ENCODE measurements around the gene AFF4. TPM values are rescaled to one million over a fixed set of nuclear protein-coding genes. Genes with fewer than 3 reads are reported as not detected.

AFF4 gene
- total and polyA plus RNA-seq, 2 experiments from 2014 or later, result 31.3 to 46.3 TPM

GRCh38 chr5:132887283-132887682 lies 76.2 kb downstream of the AFF4 start:
- Mint-ChIP-seq H3K36me3 (ENCODE audit: low read depth) (peaks cover 66% of the 10 kb centered on the region), H3K9me3 (no peaks in the 10 kb centered on the region), H3K27me3 (ENCODE audit: insufficient read depth, low read depth, poor library complexity) (no peaks in the 10 kb centered on the region), H3K27ac (no peak overlapping the region), H3K4me3 (no peak overlapping the region), H3K4me1 (no peaks in the 10 kb centered on the region)
- no peak for TF ChIP-seq STAT1 (IDR thresholded peaks at IDR 0.05; ENCODE audit: unreplicated experiment)
- TF ChIP-seq ZNF114 (CRISPR knock-in tag; IDR thresholded peaks at IDR 0.05), result no peak
- TF ChIP-seq, protein P1, sequence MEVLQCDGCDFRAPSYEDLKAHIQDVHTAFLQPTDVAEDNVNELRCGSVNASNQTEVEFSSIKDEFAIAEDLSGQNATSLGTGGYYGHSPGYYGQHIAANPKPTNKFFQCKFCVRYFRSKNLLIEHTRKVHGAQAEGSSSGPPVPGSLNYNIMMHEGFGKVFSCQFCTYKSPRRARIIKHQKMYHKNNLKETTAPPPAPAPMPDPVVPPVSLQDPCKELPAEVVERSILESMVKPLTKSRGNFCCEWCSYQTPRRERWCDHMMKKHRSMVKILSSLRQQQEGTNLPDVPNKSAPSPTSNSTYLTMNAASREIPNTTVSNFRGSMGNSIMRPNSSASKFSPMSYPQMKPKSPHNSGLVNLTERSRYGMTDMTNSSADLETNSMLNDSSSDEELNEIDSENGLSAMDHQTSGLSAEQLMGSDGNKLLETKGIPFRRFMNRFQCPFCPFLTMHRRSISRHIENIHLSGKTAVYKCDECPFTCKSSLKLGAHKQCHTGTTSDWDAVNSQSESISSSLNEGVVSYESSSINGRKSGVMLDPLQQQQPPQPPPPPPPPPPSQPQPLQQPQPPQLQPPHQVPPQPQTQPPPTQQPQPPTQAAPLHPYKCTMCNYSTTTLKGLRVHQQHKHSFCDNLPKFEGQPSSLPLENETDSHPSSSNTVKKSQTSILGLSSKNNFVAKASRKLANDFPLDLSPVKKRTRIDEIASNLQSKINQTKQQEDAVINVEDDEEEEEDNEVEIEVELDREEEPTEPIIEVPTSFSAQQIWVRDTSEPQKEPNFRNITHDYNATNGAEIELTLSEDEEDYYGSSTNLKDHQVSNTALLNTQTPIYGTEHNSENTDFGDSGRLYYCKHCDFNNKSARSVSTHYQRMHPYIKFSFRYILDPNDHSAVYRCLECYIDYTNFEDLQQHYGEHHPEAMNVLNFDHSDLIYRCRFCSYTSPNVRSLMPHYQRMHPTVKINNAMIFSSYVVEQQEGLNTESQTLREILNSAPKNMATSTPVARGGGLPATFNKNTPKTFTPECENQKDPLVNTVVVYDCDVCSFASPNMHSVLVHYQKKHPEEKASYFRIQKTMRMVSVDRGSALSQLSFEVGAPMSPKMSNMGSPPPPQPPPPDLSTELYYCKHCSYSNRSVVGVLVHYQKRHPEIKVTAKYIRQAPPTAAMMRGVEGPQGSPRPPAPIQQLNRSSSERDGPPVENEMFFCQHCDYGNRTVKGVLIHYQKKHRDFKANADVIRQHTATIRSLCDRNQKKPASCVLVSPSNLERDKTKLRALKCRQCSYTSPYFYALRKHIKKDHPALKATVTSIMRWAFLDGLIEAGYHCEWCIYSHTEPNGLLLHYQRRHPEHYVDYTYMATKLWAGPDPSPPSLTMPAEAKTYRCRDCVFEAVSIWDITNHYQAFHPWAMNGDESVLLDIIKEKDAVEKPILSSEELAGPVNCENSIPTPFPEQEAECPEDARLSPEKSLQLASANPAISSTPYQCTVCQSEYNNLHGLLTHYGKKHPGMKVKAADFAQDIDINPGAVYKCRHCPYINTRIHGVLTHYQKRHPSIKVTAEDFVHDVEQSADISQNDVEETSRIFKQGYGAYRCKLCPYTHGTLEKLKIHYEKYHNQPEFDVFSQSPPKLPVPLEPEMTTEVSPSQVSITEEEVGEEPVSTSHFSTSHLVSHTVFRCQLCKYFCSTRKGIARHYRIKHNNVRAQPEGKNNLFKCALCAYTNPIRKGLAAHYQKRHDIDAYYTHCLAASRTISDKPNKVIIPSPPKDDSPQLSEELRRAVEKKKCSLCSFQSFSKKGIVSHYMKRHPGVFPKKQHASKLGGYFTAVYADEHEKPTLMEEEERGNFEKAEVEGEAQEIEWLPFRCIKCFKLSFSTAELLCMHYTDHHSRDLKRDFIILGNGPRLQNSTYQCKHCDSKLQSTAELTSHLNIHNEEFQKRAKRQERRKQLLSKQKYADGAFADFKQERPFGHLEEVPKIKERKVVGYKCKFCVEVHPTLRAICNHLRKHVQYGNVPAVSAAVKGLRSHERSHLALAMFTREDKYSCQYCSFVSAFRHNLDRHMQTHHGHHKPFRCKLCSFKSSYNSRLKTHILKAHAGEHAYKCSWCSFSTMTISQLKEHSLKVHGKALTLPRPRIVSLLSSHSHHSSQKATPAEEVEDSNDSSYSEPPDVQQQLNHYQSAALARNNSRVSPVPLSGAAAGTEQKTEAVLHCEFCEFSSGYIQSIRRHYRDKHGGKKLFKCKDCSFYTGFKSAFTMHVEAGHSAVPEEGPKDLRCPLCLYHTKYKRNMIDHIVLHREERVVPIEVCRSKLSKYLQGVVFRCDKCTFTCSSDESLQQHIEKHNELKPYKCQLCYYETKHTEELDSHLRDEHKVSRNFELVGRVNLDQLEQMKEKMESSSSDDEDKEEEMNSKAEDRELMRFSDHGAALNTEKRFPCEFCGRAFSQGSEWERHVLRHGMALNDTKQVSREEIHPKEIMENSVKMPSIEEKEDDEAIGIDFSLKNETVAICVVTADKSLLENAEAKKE (CRISPR knock-in tag; IDR thresholded peaks at IDR 0.05), result no peak
- no peak for TF ChIP-seq JUNB (IDR thresholded peaks at IDR 0.05; ENCODE audit: unreplicated experiment)
- TF ChIP-seq CREB1 (CRISPR knock-in tag; IDR thresholded peaks at IDR 0.05; ENCODE audit: low read depth), result no peak
- TF ChIP-seq ZNF331 (CRISPR knock-in tag; IDR thresholded peaks at IDR 0.05; ENCODE audit: low read depth), result no peak
- DNase-seq (ENCODE audit: low spot score) (no peak), ATAC-seq (no peak)
- Histone ChIP-seq H3K4me3 (no peak overlapping the region), H3K4me2 (no peak overlapping the region), H3K36me3 (ENCODE audit: insufficient read depth) (peaks cover 49% of the 10 kb centered on the region), H3K4me1 (ENCODE audit: insufficient read depth) (no peaks in the 10 kb centered on the region), H2AFZ (no peak overlapping the region), H4K20me1 (replicated peaks; ENCODE audit: insufficient read depth) (peaks cover 2% of the 10 kb centered on the region; the same call in 1 of the 2 replicates), H3K27me3 (ENCODE audit: insufficient read depth) (no peaks in the 10 kb centered on the region), H3K9me2 (ENCODE audit: insufficient read depth) (no peaks in the 10 kb centered on the region), H3K79me2 (replicated peaks; ENCODE audit: insufficient read depth) (no peaks in the 10 kb centered on the region), H3K27ac (ENCODE audit: low read depth) (no peak overlapping the region), H3F3A (replicated peaks; ENCODE audit: low read depth) (no peaks in the 10 kb centered on the region)

All from GM23338 (cell line).